ENCODE measurements around the gene ZNF318. TPM values are rescaled to one million over a fixed set of nuclear protein-coding genes. Genes with fewer than 3 reads are reported as not detected.

Gene ZNF318
- total RNA-seq, 1 experiment from 2014 or later, result 15.8 TPM

DNA sequence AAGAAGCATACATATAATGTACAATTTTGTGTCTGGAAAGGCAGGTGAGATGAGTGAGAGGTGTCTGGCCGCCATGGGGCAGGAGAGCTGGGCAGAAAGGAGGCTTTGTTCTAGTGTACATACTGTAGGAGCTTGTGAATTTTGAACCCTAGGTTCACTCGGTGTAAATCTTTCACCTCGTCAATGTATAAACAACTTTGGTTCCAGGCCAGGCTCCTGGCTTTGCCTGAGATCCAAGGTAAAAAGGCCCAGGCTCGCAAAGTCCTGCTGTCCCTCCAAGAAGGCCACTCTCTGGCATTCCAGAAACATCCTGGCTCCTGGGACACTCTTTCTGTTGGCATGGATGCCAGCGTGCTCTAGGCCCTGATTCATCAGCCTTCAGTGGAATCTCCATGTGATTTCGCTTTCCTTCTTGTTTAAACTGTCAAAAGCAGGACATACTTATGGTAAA lies 78.5 kb downstream of the ZNF318 start:
- H3K4me1 Mint-ChIP-seq (ENCODE audit: low read depth, unreplicated experiment), result no peaks in the 10 kb centered on the region

DNA sequence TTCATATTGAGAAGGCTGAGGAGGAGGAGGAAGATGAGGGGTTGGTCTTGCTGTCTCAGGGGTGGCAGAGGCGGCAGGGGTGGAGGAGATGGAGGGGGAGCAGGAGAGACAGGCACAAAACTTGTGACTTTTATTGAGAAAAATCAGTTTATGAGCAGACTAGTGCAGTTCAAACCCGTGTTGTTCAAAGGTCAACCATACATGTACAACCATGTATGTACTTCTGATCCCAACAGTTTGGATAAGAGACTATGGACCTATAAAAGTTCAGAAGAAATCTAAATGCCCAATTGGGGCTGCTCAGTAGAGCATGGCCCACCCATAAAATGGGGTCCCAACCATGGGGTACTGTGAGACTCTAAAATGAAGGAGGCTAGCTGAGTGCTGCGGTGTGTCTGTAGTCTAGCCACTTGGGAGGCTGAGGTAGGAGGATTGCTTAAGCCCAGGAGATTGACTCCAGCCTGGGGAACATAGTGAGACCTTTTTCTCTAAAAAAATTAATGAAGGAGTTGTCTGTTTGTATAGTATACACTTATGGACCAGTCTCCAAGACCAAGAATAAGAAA lies 79.0 kb downstream of the ZNF318 start:
- intact Hi-C loops (cut with micrococcal nuclease; ENCODE audit: unreplicated experiment), result no loop called here

More for the DNA sequence above, 78.5 kb downstream of the ZNF318 start:
- Mint-ChIP-seq H3K9me3 (ENCODE audit: low read depth, unreplicated experiment) (no peaks in the 10 kb centered on the region), H3K4me3 (ENCODE audit: low read depth, unreplicated experiment) (no peak overlapping the region), H3K27ac (ENCODE audit: unreplicated experiment) (no peak overlapping the region), H3K27me3 (ENCODE audit: unreplicated experiment) (no peaks in the 10 kb centered on the region), H3K36me3 (ENCODE audit: insufficient read depth, unreplicated experiment) (no peaks in the 10 kb centered on the region)
- intact Hi-C loops (cut with micrococcal nuclease; ENCODE audit: unreplicated experiment), result no loop called here
- no peak for DNase-seq
- no TSS peak for BruUV-seq (replicated peaks)
- CTCF ChIA-PET, result no interaction called here
- TF ChIP-seq, protein P1, sequence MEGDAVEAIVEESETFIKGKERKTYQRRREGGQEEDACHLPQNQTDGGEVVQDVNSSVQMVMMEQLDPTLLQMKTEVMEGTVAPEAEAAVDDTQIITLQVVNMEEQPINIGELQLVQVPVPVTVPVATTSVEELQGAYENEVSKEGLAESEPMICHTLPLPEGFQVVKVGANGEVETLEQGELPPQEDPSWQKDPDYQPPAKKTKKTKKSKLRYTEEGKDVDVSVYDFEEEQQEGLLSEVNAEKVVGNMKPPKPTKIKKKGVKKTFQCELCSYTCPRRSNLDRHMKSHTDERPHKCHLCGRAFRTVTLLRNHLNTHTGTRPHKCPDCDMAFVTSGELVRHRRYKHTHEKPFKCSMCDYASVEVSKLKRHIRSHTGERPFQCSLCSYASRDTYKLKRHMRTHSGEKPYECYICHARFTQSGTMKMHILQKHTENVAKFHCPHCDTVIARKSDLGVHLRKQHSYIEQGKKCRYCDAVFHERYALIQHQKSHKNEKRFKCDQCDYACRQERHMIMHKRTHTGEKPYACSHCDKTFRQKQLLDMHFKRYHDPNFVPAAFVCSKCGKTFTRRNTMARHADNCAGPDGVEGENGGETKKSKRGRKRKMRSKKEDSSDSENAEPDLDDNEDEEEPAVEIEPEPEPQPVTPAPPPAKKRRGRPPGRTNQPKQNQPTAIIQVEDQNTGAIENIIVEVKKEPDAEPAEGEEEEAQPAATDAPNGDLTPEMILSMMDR (IDR thresholded peaks at IDR 0.05; ENCODE audit: unreplicated experiment), result no peak

DNA sequence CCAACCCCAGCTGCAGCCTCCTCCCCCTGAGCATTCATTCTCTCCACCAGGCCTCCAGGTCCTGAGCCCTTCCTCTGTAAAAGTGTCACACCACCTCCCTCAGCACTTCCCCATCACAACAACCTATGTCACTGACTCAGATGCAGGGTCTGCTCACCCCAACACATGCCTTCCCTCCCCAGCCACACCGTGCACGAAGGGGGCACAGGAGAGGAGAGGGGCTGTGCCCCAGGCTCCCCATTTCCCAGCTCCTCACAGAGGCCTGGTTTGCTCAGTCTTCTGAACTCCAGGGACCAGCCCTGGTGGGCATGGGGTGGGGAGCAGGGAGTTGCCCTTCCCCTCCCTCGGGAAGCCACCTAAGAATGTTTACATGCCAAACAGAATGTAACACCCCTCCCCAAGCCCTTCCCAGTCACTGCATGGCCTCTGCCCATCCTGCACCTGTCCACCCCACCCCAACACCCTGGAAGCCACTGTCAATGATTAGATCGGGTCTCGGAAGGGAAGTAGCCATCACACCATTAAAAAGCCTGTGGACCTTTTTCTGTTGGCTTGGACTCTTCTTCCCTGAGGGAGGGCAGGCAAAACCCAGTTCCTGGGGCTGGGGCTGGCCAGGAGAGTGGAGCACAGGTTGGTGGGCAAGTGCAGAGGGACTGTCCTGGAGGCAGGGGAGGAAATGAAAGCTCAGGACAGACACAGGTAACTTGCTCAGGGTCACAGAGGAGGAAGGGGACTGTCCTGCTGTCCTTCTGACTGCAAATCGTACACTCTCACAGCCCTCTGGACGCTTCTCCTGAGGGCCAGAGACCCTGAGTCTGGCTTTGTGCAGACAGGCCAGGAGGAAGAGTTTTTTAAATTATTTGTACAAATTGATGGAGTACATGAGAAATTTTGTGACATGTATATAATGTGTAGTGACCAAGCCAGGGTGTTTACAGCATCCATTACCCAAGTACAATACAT lies 81.4 kb downstream of the ZNF318 start:
- no peaks in the 10 kb centered on the region for H3K4me1 Mint-ChIP-seq (ENCODE audit: low read depth, unreplicated experiment)
- intact Hi-C loops (cut with micrococcal nuclease; ENCODE audit: unreplicated experiment), result no loop called here
- BruUV-seq (replicated peaks), result no TSS peak
- H3K9me3 Mint-ChIP-seq (ENCODE audit: low read depth, unreplicated experiment), result no peaks in the 10 kb centered on the region
- H3K27ac Mint-ChIP-seq (ENCODE audit: unreplicated experiment), result no peak overlapping the region
- peaks cover 4% of the 10 kb centered on the region for H3K27me3 Mint-ChIP-seq (ENCODE audit: unreplicated experiment)
- H3K4me3 Mint-ChIP-seq (ENCODE audit: low read depth, unreplicated experiment), result no peak overlapping the region
- H3K36me3 Mint-ChIP-seq (ENCODE audit: insufficient read depth, unreplicated experiment), result no peaks in the 10 kb centered on the region
- DNase-seq, result no peak
- CTCF ChIA-PET, result interaction anchor here (1.1 to 1.5 kb wide), 2 partner anchors 9 to 46 kb away, joined by 3 to 4 read pairs; no protein-coding TSS in a partner anchor
- TF ChIP-seq, protein P1 (IDR thresholded peaks at IDR 0.05; ENCODE audit: unreplicated experiment), result no peak

More for the DNA sequence above, 79.0 kb downstream of the ZNF318 start:
- CTCF ChIA-PET, result no interaction called here
- Mint-ChIP-seq H3K36me3 (ENCODE audit: insufficient read depth, unreplicated experiment) (no peaks in the 10 kb centered on the region), H3K27ac (ENCODE audit: unreplicated experiment) (no peak overlapping the region), H3K4me3 (ENCODE audit: low read depth, unreplicated experiment) (no peak overlapping the region), H3K27me3 (ENCODE audit: unreplicated experiment) (no peaks in the 10 kb centered on the region), H3K9me3 (ENCODE audit: low read depth, unreplicated experiment) (no peaks in the 10 kb centered on the region), H3K4me1 (ENCODE audit: low read depth, unreplicated experiment) (no peaks in the 10 kb centered on the region)
- TF ChIP-seq, protein P1 (IDR thresholded peaks at IDR 0.05; ENCODE audit: unreplicated experiment), result no peak
- no peak for DNase-seq
- no TSS peak for BruUV-seq (replicated peaks)

DNA sequence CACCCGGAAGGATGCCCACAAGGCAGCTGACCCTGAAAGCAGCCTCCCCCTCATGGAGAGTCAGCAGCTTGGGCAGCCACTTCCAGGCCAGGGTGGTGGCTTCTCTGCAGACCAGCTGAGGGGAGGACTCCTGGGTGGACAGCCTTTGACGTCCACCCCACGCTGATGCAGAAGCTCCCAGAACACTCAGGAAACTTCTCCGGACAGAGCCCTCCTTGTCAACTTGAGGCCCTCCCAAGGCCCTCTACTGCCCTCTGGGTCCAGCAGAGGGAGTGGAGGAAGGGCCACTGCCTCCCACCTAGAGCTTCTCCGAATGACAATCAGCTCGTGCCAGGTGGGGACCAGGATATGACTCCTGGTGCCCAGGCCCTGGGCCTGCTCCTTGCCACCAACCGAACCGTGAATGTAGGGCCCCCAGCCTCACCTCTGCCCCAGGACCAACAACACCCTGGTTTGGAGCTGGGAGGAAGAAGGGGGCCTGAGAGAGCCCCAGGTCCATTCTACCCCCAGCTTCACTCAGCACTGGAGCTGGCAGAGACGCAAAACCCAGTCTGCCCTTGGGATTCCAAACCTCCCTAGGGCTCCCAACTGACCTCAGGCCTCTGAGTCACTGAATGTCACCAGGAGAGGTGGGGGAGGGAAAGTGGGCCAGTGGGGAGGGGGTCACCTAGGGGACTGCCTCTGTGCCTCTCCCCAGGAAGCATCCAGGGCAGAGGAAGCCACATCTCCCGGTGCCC lies 82.3 kb downstream of the ZNF318 start:
- no TSS peak for BruUV-seq (replicated peaks)
- Mint-ChIP-seq H3K4me3 (ENCODE audit: low read depth, unreplicated experiment) (no peak overlapping the region), H3K9me3 (ENCODE audit: low read depth, unreplicated experiment) (no peaks in the 10 kb centered on the region), H3K27me3 (ENCODE audit: unreplicated experiment) (peaks cover 13% of the 10 kb centered on the region), H3K27ac (ENCODE audit: unreplicated experiment) (no peak overlapping the region), H3K36me3 (ENCODE audit: insufficient read depth, unreplicated experiment) (no peaks in the 10 kb centered on the region), H3K4me1 (ENCODE audit: low read depth, unreplicated experiment) (no peaks in the 10 kb centered on the region)
- CTCF ChIA-PET, result interaction anchor here (1.0 to 1.5 kb wide), 3 partner anchors 10 to 89 kb away, joined by 3 to 6 read pairs (median 4); no protein-coding TSS in a partner anchor
- TF ChIP-seq, protein P1 (IDR thresholded peaks at IDR 0.05; ENCODE audit: unreplicated experiment), result no peak
- no peak for DNase-seq
- intact Hi-C loops (cut with micrococcal nuclease; ENCODE audit: unreplicated experiment), result no loop called here
